Body of pancreas (tissue), 4 donors: ENCODE data around the gene CDK5RAP2.

Experiments used
- CTCF ChIP-seq, 7 experiments: fragments of 450-650 bp in 4 of 7; fragments of 200-600 bp in 3 of 7; sonication (generic) in 3 of 7; IDR thresholded peaks; one replicate each; pipeline ENCODE4 v1.5.1; 2016 to 2019; ENCODE audit warnings: antibody characterized with exemption in 7 of 7
- POLR2A ChIP-seq, 3 donors: fragments of 450-650 bp; IDR thresholded peaks; one replicate each; pipeline ENCODE4 v1.6.1; 2016; ENCODE audit warnings: antibody characterized with exemption in 3 of 3, mild to moderate bottlenecking in 2 of 3

- TF ChIP-seq CTCF (IDR thresholded peaks at IDR 0.05) (no peak), POLR2A (IDR thresholded peaks at IDR 0.05) (no peak)
These were observed 191.7 kb downstream of the CDK5RAP2 start for GRCh38 chr9:120388003-120388855.
